Midbrain (tissue), 1 donor: ENCODE measurements around the gene ANKRD49.
A peak's percentile ranks its signal among the peaks of the same experiment; 100 is the strongest.

Experiments used
- DNase-seq: peaks from one replicate; lab custom pipeline; 2025; lab: John Stamatoyannopoulos, UW

ANKRD49 gene

DNA sequence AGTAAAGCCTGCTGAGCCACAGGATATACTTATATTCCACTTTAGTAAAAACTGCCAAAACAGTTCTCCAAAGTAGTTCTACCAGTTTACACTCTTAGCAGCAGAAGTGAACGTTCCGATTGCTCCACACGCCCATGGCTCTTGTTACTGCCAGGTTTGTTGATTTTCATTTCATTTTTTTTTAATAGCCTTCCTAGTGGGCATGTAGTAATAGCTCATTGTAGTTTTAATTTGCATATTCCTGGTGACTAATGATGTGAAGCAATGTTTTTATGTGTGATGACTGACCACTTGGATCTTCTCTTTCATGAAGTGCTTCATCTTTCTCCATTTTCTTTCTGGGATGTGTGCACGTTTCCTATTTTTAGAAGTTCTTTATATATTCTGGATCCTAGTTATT lies 13.7 kb downstream of the ANKRD49 start:
- no peak for DNase-seq

DNA sequence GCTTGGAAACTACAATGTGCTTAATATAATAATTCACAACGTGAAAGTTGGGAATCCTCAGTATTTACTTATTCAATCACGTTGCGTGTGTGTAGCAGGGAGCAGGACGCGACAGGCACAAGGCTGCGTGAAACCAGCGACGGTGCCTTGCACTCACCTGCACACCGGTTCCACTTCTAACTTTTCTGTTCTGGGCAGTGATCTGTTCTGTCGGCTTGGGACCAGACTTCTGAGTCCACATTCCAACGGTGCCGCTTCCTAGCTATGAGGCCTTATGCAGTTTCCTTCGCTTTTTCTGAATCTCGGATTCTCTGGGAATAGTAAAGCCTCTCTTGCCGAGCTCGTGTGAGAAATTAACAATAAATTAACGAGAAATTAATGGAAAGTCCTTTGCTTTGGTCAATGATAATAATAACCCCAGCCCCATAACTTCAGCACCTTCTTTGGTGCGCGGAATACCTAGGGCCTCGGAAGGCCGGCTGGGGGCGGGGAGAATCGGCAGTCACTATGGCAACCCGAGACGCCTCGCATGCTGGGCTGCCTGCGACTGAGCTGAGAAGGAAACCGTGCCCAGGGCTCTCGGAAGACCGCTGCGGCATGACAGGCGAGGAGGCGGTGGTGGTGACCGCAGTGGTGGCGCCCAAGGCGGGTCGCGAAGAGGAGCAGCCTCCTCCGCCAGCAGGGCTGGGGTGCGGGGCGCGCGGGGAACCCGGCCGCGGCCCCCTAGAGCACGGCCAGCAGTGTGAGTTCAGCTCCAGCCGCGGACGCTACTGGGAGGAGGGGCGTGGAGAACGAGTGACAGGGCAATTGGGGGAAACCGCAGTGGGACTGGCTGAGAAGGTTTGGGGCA lies 18.4 kb downstream of the ANKRD49 start, which contains the start of gene C11orf97:
Gene C11orf97, plus strand, starts transcription at position 530 of the 850 bp plus-strand sequence. Its CDS starts 68 bp downstream, at position 598.
- peak; percentile 38 for DNase-seq

DNA sequence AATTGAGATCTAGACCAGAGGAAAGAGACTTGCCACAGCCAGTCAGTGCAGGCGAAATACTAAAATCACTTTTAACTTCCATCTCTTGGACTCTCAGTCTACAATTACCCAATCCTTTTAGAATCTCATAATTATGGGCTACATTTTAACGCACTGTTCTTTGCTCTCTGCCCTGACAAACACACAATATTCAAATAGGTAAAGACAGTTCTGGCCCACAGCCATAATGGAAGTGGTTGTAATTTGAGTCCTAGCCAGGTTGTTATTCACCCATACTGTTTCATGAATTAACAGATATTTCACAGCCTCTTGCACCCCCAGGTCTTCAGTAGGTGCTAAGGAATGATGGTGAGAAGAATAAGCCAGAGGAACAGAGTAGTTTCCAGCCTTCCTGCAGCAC lies 19.3 kb downstream of the ANKRD49 start:
- DNase-seq, result no peak

DNA sequence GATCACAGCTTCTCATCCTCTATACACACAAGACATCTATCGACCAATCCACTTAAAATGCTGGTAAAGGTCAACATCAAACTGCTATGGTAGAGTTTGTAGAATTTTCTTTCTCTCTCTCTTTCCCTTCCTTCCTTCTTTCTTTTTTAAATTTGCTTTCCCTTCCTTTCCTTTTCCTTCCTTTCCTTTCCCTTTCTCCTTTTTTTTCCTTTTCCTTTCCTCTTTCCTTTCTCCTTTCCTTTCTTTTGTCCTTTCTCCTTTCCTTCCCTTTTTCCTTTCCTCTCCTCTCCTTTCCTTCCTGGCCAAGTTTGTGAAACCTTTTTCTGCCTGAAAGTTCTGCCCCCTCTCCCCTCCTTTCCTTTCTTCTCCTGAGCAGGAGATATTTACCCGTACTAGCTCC lies 21.6 kb downstream of the ANKRD49 start:
- DNase-seq, result no peak

DNA sequence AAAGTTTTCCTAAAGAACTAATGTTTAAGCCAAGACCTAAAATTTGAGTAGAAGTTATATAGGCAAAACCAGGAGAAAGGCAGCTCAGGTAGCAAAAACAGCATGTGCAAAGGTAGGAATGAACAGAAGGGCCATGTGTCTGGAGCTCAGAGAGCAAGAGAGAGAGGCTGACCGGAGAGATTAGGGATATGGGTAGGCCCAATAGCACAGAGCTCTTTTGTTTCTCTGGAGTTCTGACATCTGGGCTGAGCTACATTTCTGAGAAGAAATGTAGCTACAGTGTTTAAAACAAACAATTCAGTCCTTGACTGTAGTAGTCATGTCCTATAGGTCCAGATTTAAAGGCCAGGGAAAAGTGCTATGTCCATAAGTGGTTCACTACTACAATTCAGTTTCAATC lies 22.9 kb downstream of the ANKRD49 start:
- no peak for DNase-seq

DNA sequence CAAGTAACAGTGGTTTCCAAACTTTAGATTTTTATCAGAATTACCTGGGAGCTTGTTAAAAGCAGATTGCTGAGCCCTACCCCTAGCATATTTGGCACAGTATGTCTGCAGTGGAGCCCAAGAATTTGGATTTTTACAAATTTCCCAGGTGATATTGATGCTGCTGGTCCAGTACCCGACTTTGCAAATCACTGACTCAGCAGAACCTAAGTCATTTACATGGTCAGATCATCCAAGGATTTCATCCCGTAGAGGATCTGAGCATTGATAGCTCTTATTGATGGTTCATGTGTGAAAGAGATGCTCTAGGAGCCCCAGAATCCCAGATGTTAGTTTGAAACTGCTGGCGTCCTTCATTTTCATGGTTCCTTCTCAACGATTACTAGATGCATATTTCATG lies 24.5 kb downstream of the ANKRD49 start:
- DNase-seq, result no peak

DNA sequence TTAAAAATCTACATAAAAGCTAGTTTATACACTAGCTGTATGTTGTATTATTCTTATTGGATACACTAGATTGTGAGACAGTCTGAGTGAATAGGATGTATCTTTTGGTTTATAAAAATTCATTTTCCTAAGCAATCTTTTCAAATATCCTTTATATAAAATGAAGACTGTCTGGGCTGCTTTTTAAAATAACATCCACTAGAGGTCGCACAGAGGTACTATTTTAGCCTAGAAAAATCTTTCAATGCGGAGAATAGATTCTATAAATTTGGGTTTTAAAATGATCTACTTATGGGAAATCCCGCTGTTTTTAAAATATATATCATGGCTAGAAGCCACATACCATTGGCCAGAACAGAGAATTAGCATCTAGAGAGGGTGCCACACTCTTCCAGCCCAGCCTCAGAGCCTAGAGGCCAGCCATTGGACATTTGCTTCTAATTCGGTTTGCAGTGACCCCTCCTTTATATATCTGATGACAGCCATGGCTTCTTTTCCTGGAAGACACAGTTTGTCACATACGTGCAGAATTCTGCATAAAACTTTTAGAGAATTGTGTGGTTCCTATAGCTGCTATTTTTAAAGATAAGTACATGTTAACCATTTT lies 25.8 kb downstream of the ANKRD49 start:
- DNase-seq, result peak; percentile 42

DNA sequence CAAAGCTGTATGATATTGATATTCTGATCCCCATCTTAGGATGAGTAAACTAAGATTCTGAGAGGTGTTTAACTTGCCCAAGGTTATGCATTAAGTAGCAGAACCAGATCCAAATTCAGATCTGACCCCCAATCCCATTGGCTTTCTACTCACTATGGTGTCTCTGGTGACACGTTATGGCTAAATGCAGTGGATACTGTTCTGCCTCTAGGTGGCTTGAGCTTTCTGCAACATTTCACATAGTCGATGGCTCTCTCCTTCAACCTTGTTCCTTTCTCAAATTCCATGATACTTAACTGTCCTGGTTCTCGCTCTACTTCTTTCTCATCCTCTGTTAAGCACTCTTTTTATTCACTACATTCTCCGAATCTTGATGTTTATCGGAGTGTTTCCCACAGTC lies 27.9 kb downstream of the ANKRD49 start:
- no peak for DNase-seq

DNA sequence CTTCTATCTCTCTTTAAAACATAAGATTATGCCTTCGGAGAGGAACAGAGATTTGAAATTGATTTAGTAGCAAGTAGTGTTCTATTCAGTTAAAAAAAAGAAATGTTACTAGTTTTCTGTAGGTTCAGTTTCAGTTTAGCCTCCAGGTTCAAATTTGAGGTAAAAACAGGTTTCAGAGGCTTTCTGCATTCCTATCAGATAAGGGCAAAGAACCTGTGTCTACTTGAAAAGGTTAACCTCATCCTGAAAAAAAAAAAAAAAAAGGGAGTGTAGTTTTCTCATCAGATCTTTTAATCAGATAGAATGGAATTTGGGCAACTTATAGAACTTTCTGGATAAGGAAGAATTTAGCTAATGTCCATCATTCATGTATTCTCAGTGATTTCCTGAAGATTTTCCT lies 30.6 kb downstream of the ANKRD49 start:
- no peak for DNase-seq

DNA sequence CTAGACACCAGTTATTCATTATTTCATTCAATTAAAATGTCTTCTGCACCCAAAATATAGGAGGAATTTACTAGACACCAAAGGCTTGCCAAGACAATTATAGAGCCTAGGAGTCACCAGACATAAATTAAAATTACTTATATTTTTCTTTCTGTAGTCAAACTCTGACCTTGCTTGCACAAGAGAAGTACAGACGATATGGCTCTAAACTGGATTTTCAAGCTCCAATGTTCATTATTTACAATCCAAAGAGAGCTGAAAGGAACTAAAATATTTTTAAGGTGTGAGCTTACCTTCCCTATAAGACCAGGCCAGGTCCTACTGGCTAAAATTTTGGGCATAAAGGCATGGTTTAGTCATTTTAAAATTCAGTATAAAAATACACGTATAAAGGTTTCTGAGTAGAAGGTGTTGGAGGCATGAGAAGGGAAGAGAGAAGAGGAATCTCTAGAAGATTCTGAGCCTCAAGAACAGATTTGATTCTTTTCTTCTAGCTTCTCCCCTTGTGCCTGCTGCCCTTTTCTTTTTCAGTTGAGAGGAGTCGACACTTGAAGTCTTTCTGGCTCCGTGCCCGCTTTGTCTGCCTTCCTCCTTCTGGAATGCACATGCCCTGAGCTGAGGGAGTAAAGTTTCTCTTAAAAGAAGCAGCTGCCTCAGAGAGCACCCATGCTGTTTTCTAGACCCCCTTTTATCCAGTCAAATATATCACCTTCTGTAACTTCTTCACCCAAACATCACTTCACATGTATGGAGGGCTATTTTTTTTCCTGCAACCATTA lies 32.0 kb downstream of the ANKRD49 start:
- no peak for DNase-seq

DNA sequence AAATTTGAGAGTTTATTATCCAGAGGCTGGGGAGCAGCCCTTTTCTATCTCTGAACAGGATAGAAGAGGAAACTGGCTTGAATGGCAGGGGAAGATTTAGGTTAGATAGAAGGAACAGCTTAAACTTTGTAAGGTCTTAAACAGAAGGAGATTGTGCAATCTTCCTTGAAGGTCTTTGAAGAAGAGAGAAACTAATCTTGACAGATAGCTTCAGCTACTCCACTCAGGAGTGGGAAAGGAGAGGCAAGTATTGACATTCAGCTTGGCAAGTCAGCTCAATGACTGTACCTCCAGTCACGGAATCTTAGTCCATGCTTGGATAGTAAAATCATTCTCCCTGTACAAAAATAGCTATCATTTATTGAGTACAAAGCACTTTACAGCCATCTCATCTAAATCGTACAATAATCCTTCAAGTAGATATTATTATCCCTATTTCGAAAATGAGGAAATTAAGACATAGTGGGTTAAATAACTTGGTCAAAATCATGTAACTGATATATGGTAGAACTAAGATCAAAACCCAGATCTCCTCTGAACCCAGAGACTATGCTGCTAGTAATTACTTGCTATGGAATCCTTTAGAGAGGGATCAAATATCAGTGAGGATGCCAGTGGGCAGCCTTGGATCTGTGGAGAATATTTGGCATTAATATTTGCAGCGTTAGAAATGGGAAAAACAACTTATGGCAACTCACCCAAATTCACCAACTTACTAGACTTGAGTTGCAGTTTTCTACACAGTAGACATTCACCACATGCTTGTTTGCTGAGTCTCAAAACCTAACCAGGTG lies 33.1 kb downstream of the ANKRD49 start:
- no peak for DNase-seq

DNA sequence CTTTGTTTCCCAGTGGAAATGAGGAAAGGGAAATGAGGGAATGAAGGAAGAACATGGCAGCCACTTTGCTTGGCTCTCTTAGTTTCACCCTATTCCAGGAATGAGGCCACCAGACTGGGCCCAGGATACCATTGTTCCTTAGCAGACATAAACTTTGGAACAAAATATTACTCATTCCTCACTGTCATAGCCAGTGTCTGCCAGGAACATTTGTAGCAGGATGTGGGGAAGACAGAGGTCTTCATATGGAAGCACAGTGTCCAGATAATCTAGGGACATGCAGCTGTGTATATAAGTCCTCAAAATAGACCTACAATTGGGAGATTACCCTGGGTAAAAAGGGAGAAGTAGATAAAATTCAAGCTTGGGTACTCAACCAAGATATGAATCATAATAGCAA lies 34.8 kb downstream of the ANKRD49 start:
- DNase-seq, result no peak

DNA sequence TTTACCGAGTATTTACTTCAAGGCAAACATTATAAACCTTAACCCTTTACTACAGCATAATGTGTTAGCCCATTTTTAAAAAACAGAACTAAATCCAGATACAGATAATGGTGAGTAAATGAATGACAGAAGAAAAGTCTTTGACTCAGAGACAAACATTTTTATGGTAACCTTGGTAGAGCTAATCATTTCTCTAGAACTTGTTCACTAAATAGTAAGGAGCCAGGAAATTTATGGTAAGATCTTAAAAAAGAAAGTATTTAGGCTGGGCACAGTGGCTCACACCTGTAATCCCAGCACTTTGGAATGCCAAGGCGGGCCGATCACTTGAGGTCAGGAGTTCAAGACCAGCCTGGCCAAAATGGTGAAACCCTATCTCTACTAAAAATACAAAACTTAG lies 38.4 kb downstream of the ANKRD49 start:
- DNase-seq, result no peak

DNA sequence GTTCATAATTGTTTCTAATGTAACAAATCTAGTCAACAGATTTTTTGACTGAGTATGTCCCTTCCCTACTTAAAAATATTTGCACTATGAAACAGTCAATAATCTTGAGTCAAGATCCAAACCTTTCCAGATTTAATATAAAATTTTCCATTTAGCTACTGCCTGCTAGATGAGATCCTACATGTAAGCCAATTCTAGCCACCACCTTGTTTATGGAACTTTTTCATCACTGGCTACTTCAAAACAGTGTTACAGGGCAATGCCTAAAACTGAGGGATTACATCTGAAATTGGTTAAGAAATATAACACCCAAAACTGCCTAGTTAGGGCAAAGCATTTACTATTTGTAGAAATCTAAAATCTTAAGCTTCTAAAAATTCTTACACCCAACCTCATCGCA lies 39.4 kb downstream of the ANKRD49 start:
- no peak for DNase-seq

DNA sequence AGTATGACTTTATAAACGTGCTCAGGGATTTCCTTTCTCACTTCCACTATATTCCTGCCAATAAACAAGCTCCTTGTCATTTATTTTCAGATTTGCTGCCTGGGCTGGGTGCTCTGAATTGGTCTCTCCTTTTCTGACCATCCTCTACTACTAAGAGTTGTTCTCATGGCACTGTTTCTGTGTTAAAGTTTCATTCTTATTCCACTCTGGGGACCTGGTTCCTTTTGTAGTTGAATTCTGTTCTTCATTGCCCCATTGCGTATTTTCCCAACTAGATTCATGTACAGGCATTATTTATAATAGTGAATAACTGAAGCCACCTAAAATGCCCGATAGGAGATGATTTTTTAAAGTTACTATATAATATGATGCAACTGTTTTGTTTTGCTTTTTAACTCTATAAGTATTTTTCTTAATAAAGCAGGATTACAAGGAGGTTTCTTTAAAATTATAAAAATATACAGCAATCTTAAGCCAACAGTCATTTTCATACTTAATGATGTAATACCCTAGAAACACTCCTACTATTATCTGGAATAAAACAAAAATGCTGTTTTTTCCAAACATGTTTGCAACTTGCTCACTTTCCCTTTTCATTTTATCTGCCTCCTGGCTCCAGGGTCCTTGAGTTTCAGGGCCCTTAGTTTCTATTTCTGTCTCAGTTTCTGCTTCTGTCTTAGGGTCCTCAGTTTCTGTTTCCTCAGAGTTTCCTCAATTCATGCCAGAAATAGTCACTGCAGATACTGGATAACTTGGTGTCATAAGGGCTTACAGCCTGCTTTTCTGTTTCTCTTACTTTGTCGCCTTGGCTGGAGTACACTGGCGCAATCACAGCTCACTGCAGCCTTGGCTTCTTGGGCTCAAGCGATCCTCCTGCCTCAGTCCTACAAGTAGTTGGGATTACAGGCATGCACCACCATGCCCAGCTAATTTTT lies 40.2 kb downstream of the ANKRD49 start:
- DNase-seq, result no peak

DNA sequence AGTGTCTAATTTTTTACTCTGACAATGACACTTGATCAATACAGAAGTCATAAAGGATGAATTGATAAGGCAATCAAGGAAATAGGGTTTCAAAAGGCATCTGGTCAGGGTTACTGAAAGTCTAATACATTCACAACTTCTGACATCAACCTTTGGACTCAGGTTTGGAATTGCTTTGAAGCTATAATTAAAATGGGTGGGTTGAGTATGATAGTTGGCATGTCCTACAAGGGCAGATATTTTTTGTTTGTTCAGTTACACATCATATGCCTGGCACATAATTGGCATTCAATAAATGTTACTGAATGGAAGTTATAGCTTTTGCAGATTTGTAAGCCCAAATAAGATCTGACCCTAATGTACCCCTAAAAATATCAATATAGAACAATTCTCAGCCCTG lies 42.6 kb downstream of the ANKRD49 start:
- no peak for DNase-seq

DNA sequence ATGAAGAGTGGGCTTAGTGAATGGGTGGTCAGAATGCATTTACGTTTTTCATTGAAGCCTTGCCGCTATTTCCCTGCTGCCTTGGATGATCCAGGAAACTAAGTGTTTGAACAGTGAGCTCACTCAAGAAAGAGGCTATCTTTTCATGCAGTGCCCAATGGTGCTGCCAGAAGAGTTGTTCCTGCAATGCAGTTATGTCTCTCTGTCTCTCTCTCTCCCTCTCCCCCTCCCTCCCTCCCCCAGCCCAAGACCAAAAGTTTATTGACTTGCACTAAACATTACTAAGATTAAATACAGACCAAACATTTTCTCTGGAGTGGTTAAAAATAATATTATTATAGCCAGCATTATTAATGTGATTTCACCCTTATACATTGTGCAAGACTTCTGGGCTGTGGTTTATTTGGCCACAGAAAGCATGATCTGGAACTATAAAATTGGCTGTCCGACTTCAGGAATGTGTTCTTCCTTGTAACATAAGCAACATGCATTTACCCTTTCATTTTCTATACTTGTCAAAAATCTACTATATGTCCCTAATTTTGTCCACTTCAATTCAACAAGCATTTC lies 43.3 kb downstream of the ANKRD49 start:
- DNase-seq, result no peak

DNA sequence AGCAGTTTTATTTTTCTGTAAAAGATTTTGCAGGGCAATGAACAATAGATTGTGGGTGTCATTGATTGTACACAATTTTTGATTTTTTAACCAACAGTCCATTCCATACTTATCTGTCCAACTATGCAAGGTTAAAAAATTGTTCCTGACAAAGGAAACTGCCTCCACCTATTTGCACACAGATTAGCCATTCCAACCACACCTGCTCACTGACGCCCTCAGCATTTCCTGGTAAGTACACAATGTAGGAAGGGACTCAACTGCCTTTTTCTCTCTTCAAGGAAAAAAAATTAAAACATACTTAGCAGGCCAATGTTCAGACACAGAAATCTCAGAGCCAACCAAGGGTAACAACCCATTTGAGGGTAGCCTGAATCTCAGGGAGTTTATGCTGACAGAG lies 45.6 kb downstream of the ANKRD49 start:
- no peak for DNase-seq

DNA sequence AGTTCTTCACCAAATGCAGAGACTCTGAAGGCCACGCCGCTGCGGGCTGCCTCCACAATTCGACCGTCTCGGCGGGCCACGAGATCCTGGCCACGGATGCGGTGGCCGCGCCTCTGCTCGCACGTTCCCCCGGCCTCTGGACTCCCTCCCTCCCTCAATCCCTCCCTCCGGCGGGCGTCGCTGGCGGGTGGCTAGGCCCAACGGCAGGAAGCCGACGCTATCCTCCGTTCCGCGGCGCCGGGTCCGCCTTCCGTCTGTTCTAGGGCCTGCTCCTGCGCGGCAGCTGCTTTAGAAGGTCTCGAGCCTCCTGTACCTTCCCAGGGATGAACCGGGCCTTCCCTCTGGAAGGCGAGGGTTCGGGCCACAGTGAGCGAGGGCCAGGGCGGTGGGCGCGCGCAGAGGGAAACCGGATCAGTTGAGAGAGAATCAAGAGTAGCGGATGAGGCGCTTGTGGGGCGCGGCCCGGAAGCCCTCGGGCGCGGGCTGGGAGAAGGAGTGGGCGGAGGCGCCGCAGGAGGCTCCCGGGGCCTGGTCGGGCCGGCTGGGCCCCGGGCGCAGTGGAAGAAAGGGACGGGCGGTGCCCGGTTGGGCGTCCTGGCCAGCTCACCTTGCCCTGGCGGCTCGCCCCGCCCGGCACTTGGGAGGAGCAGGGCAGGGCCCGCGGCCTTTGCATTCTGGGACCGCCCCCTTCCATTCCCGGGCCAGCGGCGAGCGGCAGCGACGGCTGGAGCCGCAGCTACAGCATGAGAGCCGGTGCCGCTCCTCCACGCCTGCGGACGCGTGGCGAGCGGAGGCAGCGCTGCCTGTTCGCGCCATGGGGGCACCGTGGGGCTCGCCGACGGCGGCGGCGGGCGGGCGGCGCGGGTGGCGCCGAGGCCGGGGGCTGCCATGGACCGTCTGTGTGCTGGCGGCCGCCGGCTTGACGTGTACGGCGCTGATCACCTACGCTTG lies 50.2 kb downstream of the ANKRD49 start, which contains the start of gene FUT4:
Gene FUT4, plus strand, starts transcription at position 227 of the 951 bp plus-strand sequence. Its CDS starts 213 bp downstream, at position 440.
- peak; percentile 75 for DNase-seq
